Raji (cell line): Measurements from ENCODE around the gene SMTN.

Experiments
- POLR2A ChIP-seq: IDR thresholded peaks from 2 replicates; pipeline ENCODE4 v1.6.1; 2011; ENCODE audit warnings: low read depth, low read length, control low read depth; ENCODE audit not compliant: insufficient read depth

Gene SMTN

GRCh38 chr22:31143537-31143936 lies 62.4 kb downstream of the SMTN start:
- TF ChIP-seq POLR2A = no peak

GRCh38 chr22:31144223-31144622 lies 63.1 kb downstream of the SMTN start:
- no peak for TF ChIP-seq POLR2A

GRCh38 chr22:31148488-31148887 lies 67.4 kb downstream of the SMTN start:
- no peak for TF ChIP-seq POLR2A

GRCh38 chr22:31148953-31149627 lies 68.0 kb downstream of the SMTN start:
- TF ChIP-seq POLR2A = no peak

- no peak for TF ChIP-seq POLR2A
Observed at GRCh38 chr22:31150615-31151014, 69.5 kb downstream of the SMTN start.

- TF ChIP-seq POLR2A = no peak
Observed at GRCh38 chr22:31151872-31152271, 70.8 kb downstream of the SMTN start.

GRCh38 chr22:31153357-31153756 lies 72.2 kb downstream of the SMTN start:
- TF ChIP-seq POLR2A = no peak
